ENCODE data around the gene PTPRB. TPM values are rescaled to one million over a fixed set of nuclear protein-coding genes. Genes with fewer than 3 reads are reported as not detected.
A peak's percentile ranks its signal among the peaks of the same experiment; 100 is the strongest.

PTPRB gene
- total and polyA plus RNA-seq, 5 experiments from 2014 or later: not detected

DNA sequence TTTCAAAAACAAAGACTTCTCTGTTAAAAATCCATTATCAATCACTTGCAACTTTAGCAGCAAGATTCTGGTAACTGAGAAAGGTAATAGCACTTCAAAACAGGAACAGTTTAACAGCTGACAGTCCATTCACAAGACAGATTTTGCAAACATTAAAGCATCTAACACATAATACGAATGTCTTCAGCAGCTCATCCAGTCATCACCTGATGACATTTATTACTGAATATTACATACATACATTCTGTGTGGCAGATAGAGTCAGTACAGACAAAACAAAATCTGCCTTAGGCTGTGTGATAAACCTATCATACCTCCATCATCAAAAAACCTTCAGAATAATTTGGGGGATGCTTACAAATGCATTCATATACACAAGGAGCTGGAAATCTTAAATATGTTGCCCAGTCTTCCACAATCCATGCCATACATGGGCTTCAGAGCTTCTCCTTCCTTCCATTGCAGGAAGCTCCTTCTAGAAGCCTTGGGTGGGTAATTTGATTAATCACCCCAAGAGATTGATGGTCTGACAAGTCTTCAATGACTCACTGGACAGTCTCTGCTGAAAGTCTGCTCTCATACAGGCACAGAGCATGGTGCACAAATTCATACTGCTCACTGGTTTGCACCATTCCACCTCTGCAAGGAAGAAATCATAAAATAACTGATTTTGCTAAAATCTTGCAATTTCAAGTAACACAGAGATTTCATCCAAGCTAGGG is 1.6 kb upstream of the PTPRB start:
- DNase-seq: no peak
- POLR2A ChIA-PET: no interaction called here
- Mint-ChIP-seq H3K27ac (no peak overlapping the region), H3K9me3 (no peaks in the 10 kb centered on the region), H3K4me1 (no peaks in the 10 kb centered on the region), H3K27me3 (peaks cover 6 to 46% (median 12%) of the 10 kb centered on the region in 5 donors), H3K36me3 (no peaks in the 10 kb centered on the region), H3K4me3 (no peak overlapping the region)
- ATAC-seq: no peak

DNA sequence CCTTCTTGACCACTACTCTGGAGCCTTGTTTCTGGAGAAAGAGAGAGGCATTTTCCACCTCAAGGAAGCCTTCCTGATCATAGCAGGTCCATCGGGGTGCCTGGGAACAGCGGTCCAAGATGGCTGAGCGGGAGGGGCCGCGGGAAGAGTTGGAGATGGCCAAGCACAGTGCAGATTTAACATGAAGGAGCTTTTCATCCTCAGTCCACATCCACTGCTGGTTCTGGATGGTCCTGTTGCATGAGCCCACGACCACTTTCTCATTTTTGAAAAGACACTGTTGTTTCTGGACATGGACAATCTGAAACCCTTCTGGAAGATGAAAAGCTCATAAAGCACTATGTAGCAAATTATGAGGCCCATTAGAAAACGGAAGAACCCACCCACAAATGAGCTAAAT is 1.5 kb downstream of the PTPRB start:
- DNase-seq (no peak), ATAC-seq (no peak)
- H3K36me3 Mint-ChIP-seq: no peaks in the 10 kb centered on the region
- peaks cover 0 to 2% (median 0%) of the 10 kb centered on the region in 9 donors for H3K9me3 Mint-ChIP-seq
- H3K4me3 Mint-ChIP-seq: no peak overlapping the region
- no peak overlapping the region for H3K27ac Mint-ChIP-seq
- no peaks in the 10 kb centered on the region for H3K4me1 Mint-ChIP-seq
- POLR2A ChIA-PET: no interaction called here
- peaks cover 2 to 22% (median 6%) of the 10 kb centered on the region in 5 donors for H3K27me3 Mint-ChIP-seq

DNA sequence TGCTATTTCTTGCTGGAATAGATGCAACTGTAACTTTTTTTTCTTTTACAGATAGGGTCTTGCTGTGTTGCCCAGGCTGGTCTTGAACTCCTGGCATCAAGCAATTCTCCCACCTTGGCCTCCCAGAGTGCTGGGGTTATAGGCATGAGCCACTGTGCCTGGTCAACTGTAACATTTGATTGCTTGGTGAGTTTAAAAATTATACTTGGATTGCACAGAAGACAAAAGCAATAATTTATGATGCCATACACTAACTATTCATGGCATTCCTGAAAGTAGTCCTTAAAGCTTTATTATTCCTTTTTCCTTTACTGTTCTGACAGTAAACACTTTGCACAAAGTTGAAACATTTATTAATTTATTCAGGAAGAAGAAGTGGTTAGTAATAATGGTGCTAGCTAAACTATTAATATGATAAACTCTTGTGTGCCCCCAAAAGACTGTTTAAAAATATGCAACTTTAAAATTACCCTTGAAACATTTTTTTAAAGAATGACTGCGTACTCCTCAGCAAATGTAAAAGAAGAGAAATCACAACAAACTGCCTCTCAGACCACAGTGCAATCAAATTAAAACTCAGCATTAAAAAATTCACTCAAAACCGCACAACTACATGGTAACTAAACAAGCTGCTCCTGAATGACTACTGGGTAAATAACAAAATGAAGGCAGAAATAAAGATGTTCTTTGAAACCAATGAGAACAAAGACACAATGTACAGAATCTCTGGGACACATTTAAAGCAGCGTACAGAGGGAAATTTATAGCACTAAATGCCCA is 8.3 kb downstream of the PTPRB start:
- Mint-ChIP-seq H3K27me3 (peaks cover under 1 to 14% (median 6%) of the 10 kb centered on the region in 5 donors), H3K36me3 (no peaks in the 10 kb centered on the region), H3K27ac (peak overlapping the region in 1 of 10 donors; percentile 1), H3K9me3 (peaks cover 0 to 7% (median 3%) of the 10 kb centered on the region in 9 donors), H3K4me3 (no peak overlapping the region), H3K4me1 (no peaks in the 10 kb centered on the region)
- no peak for DNase-seq
- POLR2A ChIA-PET: no interaction called here
- ATAC-seq: no peak

DNA sequence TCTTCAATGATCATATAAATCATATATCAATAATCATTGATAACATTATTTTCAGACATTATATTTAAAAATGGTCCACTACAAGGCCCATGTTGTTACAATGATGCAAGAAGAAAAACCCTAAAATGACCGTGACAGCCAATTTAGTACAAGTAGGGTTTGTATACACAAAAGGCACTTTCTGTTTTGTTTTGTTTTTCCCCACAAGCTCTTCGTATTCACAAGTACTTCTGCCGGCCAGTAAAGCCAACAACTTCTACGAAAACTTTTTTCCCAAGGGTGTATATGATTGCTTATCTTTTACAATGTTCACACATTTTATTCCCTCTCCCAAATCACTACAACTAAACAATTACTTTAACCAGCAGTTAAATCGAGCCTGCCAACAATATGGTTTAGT is 9.6 kb downstream of the PTPRB start:
- no peak for DNase-seq
- no peak overlapping the region for H3K27ac Mint-ChIP-seq
- H3K36me3 Mint-ChIP-seq: no peaks in the 10 kb centered on the region
- no peak for ATAC-seq
- peaks cover 0 to 7% (median 3%) of the 10 kb centered on the region in 9 donors for H3K9me3 Mint-ChIP-seq
- peaks cover 0 to 17% (median 6%) of the 10 kb centered on the region in 5 donors for H3K27me3 Mint-ChIP-seq
- H3K4me1 Mint-ChIP-seq: no peaks in the 10 kb centered on the region
- POLR2A ChIA-PET: no interaction called here
- H3K4me3 Mint-ChIP-seq: no peak overlapping the region

DNA sequence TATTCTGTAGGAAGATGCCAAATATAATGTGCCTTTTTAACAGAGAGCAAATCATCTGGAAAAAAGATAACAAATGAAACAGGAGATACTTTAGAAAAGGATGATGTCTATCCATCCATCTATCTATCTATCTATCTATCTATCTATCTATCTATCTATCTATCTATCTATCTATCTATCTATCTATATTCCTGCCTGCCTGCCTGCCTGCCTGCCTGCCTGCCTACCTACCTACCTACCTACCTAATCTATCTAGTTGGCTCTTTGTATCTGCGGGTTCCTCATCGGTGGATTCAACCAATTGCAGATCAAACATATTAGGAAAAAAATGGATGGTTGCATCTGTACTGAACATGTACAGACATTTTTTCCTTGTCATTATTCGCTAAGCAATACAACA is 11.0 kb downstream of the PTPRB start:
- ATAC-seq: no peak
- Mint-ChIP-seq H3K27ac (no peak overlapping the region), H3K4me1 (no peaks in the 10 kb centered on the region), H3K4me3 (no peak overlapping the region), H3K36me3 (no peaks in the 10 kb centered on the region), H3K27me3 (peaks cover 0 to 17% (median 8%) of the 10 kb centered on the region in 5 donors), H3K9me3 (peaks cover 0 to 7% (median 3%) of the 10 kb centered on the region in 9 donors)
- POLR2A ChIA-PET: no interaction called here
- no peak for DNase-seq

DNA sequence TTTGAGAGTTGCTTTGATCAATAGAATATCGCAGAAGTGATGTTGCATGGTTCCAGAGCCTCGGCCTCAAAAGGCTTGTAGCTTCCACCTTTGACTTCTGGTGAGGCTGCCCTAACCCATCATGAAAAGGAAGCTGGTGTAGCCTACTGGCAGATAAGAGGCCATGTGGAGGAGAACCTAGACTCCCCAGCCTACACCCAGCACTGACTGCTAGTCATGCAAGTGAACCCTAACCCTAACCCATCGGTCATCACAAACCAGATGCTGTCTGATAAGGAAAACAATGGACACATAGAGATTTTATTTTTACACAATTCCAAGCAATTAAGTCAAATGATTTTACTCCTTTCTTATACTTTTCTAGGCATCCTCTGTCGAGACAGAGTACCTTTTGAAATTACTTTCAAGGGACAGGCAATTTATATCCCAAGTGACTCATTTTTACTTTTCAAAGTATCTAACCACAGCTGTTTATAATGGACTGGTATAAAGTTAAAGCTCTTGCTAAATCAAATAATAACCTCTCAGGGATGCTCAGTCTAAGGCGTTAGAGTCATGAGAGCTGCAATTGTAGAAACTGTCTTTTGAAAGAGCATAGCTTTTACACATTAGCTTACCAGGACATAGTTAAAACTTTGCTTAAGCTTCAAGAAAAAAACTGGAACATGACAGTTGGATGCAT is 17.6 kb downstream of the PTPRB start:
- Mint-ChIP-seq H3K27me3 (peaks cover 0 to 10% (median 7%) of the 10 kb centered on the region in 5 donors), H3K4me3 (no peak overlapping the region)
- ATAC-seq: no peak

DNA sequence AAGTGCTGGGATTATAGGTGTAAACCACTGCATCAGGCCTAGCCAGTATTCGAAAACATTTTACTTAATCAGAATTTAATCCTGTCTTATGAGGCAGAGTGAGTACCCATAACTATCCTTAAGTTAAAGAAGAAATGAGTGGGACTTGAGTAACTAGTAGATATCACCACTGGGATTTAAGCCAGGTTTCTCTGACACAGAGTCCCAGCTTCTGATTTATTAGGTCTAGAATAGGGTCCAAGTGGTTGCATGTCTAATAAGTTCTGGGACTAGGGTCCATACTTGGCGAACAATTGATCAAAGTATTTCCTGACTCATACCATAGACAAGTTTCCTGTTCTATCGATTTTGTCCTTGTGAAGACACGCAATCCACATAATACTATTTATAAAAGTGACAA is 18.9 kb downstream of the PTPRB start:
- DNase-seq: no peak
- H3K4me1 Mint-ChIP-seq: no peaks in the 10 kb centered on the region
- no peak for ATAC-seq
- H3K27ac Mint-ChIP-seq: no peak overlapping the region
- no peaks in the 10 kb centered on the region for H3K9me3 Mint-ChIP-seq
- no peaks in the 10 kb centered on the region for H3K36me3 Mint-ChIP-seq
- POLR2A ChIA-PET: no interaction called here
- H3K27me3 Mint-ChIP-seq: peaks cover 6 to 11% (median 8%) of the 10 kb centered on the region in 5 donors
- H3K4me3 Mint-ChIP-seq: no peak overlapping the region

More for the DNA sequence above, 17.6 kb downstream of the PTPRB start:
- no peaks in the 10 kb centered on the region for H3K4me1 Mint-ChIP-seq
- H3K9me3 Mint-ChIP-seq: no peaks in the 10 kb centered on the region
- no peaks in the 10 kb centered on the region for H3K36me3 Mint-ChIP-seq
- DNase-seq: no peak
- H3K27ac Mint-ChIP-seq: no peak overlapping the region
- POLR2A ChIA-PET: no interaction called here

DNA sequence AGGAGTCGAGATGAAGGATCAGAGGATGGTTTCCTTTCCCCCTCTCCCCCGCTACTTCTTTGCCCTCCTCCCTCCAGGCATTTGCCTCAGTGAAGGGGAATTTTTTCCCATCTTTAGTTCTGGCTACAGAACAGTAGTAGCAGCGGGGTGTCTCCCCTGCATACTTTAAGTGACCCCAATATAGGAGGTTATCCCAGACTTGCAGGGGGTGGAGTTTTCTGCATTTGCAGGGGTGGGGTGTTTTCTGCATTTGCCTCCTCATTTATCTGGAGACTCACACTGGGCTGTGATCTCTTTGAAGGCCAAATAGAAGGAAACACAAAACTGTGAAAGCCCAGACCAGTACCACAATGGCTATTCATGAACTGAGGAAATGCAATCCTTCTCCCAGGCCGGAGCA is 19.8 kb downstream of the PTPRB start:
- DNase-seq (no peak), ATAC-seq (no peak)
- Mint-ChIP-seq H3K27me3 (peaks cover 10 to 17% (median 13%) of the 10 kb centered on the region in 5 donors), H3K36me3 (no peaks in the 10 kb centered on the region), H3K4me3 (no peak overlapping the region), H3K9me3 (no peaks in the 10 kb centered on the region), H3K27ac (no peak overlapping the region), H3K4me1 (no peaks in the 10 kb centered on the region)
- POLR2A ChIA-PET: no interaction called here

DNA sequence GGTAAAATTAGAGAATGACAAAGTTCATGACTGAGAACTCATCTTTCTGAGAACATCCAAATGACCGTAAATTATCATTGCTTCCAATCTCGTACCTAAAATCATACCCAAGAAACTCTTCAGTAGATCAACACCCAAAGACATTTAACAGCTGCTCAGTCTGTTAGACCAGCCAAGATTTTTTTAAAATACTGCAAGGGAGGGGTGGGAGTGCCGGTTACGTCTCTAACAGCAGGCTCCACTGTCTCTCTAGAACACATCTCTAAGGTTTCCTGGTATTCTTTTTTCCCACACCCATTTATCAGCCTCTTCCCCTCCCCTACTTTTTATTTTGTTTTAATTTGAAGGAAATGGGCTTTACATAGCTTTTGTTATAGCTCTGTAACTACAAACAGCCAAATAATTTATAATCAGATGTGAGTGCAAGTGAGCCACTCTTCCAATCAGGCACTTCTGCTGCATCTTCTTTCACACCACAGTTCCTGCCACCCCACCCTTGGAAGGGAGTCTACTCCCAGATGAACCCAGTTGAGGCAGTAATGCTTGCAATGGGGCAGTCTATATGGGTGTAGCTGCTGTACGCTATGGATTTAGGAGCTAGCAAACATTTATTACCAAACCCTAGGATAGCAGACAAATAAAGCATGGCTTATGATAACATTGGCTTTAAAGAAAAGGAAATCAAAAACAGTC is 21.9 kb downstream of the PTPRB start:
- Mint-ChIP-seq H3K4me3 (no peak overlapping the region), H3K9me3 (peaks cover 0 to 2% (median 0%) of the 10 kb centered on the region in 9 donors), H3K27me3 (peaks cover 24 to 36% (median 26%) of the 10 kb centered on the region in 5 donors), H3K4me1 (peaks cover 1 to 4% (median 3%) of the 10 kb centered on the region in 4 donors), H3K36me3 (peaks cover 0 to 3% (median 0%) of the 10 kb centered on the region in 3 donors), H3K27ac (no peak overlapping the region)
- POLR2A ChIA-PET: no interaction called here
- no peak for ATAC-seq
- no peak for DNase-seq

DNA sequence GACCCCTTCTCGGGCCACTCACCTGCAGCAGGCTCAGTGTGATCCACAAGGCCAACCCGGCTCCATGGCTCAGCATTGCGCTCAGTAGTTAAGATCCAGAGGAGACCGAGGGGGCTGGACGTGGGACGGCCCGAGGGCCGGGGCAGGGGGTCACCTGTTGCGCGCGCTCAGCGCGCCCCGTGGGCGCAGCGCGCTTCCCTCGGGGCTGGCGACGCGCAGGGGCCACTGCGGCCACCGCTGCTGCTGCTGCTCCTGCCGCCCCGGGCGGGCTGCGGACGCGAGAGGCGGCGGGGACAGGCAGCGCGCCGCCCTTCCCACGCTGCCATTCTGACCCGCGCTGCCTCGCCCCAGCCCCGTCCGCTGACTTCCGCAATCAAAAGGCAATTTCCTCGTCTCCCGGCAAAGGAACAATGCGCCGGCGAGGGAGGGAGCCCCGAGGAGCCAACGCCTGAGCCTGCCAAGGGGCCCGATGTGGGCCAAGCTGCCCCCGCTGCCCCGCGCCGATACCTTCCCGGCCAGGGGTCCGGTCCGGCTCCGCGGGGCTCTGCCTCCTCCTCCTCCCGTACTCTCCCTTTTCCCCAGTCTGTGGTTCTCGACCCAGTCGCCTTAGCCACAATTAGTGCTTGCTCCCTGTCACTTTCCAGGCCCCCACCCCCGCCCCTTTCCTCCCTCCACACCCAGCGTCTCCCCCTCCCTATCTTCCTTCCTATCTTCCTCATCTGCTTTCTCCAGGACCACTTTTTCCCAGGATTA is 27.3 kb downstream of the PTPRB start:
- POLR2A ChIA-PET: no interaction called here
- peak overlapping the region in 8 of 10 donors; percentile 4 to 69 (median 40) for H3K4me3 Mint-ChIP-seq
- H3K27me3 Mint-ChIP-seq: peaks cover 39 to 55% (median 43%) of the 10 kb centered on the region in 5 donors
- H3K4me1 Mint-ChIP-seq: peaks cover 3 to 9% (median 8%) of the 10 kb centered on the region in 4 donors
- peaks cover 0 to 4% (median 0%) of the 10 kb centered on the region in 3 donors for H3K36me3 Mint-ChIP-seq
- peaks cover 0 to 5% (median 0%) of the 10 kb centered on the region in 9 donors for H3K9me3 Mint-ChIP-seq
- ATAC-seq (no peak), DNase-seq (peak in 1 of 10 donors; percentile 4)
- peak overlapping the region in 1 of 10 donors; percentile 15 for H3K27ac Mint-ChIP-seq

DNA sequence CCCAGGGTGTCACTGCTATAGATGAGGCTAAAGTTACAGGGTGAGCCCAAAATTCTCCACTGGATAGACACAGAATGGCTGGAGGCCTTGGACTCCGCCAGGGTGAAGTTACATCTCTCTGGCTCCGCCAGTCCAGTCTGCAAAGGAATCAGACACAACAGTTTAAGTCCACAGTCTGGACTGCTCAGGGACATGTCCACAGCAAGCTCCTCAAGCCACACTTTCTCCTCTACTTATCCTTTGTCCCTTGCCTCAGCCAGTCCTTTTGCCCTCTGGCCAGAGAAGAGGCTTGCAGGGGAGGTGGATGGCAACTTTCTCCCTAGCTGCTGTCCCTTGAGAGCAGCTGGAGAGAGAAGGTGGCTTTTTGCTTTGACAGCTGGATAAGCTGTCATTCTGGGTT is 28.0 kb downstream of the PTPRB start:
- H3K27me3 Mint-ChIP-seq: peaks cover 40 to 56% (median 46%) of the 10 kb centered on the region in 5 donors
- POLR2A ChIA-PET: no interaction called here
- H3K9me3 Mint-ChIP-seq: peaks cover 0 to 5% (median 0%) of the 10 kb centered on the region in 9 donors
- peaks cover 0 to 4% (median 0%) of the 10 kb centered on the region in 3 donors for H3K36me3 Mint-ChIP-seq
- DNase-seq (no peak), ATAC-seq (no peak)
- H3K27ac Mint-ChIP-seq: no peak overlapping the region
- peaks cover 3 to 9% (median 8%) of the 10 kb centered on the region in 4 donors for H3K4me1 Mint-ChIP-seq
- H3K4me3 Mint-ChIP-seq: peak overlapping the region in 5 of 10 donors; percentile 15 to 41 (median 34)

DNA sequence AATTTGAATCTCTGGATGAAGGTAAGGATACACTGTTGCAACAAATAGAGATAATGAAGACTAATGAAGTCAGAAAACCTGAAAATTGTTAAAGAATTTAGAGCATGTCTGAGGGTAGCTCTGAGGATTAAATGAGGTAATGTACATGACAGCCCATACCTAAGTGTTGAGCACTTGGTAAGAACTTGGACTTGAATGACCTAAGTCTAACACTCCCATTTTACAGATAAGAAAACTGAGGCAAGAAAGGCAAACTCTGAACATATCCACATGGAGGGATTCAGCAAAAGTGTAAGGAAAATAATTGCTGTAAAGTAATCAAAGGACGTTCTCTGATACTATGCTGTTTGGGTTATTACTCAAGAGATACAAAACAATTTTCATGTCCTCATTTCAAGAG is 29.0 kb downstream of the PTPRB start:
- DNase-seq: no peak
- POLR2A ChIA-PET: no interaction called here
- Mint-ChIP-seq H3K9me3 (peaks cover 0 to 5% (median 0%) of the 10 kb centered on the region in 9 donors), H3K4me3 (no peak overlapping the region), H3K36me3 (peaks cover 0 to 4% (median 0%) of the 10 kb centered on the region in 3 donors), H3K4me1 (peaks cover 3 to 9% (median 8%) of the 10 kb centered on the region in 4 donors), H3K27ac (no peak overlapping the region), H3K27me3 (peaks cover 35 to 53% (median 41%) of the 10 kb centered on the region in 5 donors)
- ATAC-seq: no peak

Data from naive thymus-derived CD8-positive, alpha-beta T cell (primary cell).